ENCODE measurements around the gene PTPRM.

PTPRM gene

DNA sequence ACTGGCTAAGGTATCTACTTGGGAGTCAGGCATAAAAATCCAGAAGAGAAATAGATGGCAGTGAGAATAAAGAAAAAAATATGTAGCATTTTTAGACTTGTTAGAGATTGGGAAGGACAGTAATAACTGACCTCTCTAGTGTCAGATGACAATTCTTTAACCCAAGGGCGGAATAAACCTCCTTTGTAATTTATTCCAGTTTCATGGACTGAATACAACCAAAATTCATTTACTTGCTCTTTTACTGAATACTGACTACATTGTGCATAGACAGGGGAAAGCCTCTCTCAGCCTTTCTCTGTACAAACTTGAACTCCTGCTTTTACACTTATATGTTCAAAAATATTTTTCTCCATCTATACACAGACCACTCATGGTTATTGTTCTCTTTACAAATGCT lies 566.8 kb downstream of the PTPRM start:
- no peak for DNase-seq

DNA sequence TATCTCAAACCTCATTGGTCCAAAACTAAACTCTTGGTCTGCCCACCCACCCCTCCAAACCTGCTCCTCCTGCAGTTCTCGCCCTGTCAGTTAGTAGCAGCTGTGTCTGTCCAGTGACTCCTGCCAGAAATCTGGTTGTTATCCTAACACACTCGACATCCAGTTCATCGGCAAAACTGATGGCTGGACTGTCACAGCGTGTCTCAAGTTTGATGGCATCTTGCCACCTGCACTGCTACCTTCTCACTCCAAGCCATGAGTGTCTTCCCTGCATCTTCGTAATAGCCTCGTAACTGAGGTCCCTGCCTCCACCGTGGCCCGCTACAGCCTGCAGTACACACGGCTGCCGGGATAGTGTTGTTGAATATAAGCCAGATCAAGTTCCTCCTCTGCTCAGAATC lies 572.0 kb downstream of the PTPRM start:
- DNase-seq = no peak

DNA sequence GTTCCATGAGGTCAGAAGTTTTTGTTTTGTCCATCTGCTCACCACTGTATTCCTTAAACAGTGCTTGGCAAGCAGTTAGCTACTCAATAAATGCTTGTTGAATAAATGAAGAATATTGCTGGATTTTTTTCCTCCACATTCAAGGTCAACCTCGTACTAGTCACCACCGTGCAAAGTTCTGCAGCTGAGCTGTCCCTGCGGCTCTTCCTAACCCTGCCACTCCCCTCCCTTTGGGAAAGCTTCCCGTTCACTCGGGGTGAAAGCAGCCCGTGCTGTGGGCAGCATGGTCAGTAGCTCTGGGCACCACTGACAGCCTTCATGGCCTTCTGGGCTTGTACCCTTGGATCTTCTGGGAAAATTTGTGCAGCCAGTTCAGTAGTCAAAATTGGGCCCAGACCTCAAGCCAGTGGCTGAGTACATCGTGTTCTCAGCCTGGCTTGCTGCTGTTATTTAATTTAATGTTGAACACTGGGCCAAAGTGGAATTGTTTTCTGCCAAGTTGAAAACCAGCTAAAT lies 572.8 kb downstream of the PTPRM start:
- DNase-seq = no peak

DNA sequence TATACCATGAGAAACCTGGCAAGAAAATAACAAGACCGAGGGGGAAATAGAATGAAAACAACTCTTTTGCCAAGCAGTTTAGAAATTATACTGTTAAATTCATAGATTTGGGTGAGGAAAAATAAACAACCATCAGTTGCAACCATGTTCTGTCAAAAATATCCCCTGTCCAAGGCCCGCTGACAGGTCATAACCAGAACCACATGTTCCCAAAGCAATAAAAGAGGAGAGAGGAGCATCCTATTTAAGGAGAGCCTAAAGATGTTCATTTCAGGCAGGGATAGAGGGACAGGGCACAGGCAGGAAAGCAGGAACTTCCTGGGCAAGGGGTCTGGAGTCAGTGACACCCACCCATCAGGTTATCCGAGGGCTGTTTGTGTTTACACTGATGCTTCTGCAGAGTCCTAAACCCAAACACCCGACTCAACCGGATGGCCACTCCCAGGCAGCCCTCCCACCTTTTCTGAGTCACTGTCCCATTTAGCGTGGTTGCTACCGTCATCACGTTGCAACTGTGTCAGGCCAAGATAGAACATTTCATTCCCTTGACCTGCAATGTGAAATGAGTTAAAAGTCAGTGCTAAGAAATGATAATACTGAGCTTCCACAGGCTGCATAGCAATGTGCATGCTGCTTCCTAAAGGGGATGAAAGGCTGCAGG lies 573.9 kb downstream of the PTPRM start:
- no peak for DNase-seq

DNA sequence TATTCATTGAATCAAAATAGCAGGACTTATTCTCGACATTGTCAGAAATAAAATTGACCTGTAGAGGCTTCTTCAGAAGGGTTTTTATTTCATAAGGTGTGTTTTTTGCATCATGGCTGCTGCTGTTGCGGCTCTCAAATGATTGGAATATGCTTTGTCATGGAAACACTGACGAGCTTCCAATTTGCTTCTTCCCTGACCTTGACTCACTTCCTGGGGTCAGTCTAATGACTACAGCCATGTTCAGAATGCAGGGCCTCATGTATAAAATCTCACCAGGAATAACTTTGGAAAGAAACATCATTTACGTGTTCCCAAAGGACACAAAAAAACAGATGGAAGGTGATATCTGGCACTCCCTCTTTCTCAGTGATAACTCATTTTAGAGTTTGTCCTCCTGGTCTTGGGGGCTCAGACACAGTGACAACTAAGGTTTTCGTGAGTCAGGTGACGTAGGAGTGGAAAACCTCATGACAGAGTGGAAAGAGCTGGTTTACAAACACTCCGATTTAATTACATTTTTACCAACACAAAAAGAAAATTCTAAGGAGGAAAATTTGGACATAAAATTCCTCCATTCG lies 575.1 kb downstream of the PTPRM start:
- no peak for DNase-seq

DNA sequence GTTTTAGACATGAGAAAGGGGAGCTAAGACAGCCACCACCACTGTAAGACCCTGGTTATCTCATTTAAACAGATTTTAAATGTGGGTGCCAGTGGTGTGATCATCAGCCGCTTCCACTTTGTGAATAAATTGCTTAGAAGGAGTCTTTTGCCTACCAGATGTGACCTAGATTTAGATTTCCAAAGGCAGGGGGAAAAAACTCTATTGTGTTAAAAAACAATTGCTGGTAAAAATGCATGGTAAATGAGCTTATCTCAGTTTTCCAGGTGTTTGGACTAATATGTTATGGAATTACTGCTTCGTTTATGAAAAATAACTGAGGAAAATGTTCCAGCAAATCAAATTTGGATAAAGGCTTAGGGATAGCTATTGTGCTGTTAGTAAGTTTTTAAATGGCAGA lies 575.8 kb downstream of the PTPRM start:
- DNase-seq = no peak

DNA sequence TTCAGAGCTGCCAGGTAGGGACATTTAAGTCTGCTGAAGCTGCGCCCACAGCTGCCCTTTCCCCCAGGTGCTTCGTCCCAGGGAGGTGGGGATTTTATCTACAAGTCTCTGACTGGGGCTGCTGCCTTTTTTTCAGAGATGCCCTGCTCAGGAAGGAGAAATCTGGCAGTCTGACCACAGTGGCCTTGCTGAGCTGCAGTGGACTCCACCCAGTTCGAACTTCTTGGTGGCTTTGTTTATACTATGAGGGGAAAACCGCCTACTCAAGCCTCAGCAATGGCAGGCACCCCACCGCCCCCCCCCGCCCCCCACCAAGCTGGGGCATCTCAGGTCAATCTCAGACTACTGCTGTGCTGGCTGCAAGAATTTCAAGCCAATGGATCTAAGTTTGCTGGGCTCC lies 584.1 kb downstream of the PTPRM start:
- DNase-seq = no peak

DNA sequence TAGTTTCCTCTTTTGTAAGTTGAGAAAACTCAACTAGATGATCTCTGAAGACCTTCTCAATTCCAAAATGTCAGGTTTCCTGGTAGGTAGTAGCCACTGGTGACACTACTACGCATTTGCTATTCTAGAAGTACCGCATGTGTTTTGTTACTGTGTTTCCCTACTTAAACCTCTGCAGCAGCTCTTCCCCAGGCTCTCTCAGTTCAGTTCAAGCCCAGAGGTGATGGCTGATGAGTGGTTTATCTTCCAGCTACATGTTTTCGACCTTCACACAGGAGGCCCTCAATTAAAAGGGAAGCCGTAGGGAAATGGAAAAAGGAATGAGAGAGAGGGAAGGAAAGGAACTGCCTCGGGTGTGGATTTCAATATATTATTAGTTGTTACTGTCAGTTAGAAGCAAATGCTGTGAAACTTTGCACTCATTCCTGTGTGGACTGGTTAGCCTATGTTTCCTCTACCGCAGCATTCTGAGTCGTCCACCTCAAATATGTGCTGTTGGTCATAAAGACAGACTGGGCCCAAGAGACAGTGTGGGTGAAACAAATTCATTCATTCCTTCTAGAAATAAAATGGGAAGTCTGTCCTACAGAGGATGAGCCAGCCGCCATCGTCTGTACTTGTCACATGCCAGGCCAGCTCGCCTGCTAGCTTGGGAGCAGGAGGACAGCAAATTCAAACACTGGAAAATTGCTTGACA lies 586.9 kb downstream of the PTPRM start:
- no peak for DNase-seq

DNA sequence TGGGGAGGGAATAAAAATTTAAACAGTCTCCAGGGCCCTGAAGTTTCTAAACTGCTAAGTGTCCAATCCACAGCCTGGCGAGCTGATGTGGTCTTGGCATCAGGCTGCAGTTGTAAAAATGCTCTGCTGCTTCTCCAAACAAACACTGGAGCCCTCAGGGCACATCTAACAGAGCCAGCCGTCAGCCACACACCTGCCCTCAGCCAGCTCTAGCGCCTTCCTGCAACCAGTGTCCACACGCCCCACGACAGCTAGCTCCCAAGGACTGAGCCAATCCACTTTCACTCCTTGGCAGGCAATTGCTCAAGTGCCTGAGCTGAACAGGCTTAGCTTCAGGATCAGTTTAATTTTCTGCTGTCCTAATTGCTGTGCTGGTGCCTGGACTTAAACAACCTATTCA lies 595.7 kb downstream of the PTPRM start:
- DNase-seq = no peak

DNA sequence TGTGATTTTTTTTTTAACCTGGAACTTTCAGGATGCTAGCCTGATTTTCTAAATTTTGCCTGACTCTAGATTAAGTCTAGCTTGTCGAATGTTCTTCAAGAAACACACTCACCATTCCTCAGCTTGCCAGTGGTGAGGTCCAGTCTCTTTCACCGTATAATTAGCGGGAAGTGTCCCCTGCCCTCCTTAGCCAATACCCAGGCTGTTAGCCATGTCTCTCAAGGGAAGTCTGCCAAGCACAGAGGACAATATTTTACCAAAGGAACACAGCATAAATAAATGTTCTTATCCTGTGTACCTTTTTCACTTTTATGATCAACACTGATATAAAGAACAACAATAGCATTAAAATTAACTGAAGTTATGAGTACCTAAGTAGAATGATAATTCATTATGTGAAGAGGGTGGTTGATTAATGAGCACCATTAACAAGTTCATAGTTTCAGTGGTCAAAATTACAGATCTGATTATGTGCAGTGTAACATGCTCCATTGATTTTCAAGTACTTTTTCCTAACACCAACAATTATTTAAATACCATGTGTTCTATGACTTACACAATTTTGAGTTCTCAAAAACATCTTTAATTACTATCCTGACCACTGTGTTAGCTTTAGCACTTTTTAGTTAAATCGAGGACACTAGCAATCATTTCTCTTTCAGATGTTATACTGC lies 596.3 kb downstream of the PTPRM start:
- no peak for DNase-seq

DNA sequence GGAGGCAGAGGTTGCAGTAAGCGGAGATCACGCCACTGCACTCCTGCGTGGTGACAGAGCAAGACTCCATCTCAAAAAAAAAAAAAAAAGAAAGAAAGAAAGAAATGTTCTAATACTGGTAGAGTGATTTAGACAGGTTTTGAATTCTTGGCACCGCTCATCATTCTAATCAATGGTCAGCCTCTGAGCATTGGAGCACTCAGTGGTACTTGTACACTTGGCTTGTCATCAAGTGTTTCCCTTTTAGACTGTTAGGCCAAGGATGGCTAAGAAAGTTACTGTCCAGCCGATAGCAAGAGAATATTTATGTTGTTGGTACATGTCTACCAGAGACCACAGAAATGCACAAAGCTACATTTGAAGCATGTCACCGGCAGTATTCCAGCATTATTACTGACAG lies 598.0 kb downstream of the PTPRM start:
- no peak for DNase-seq

DNA sequence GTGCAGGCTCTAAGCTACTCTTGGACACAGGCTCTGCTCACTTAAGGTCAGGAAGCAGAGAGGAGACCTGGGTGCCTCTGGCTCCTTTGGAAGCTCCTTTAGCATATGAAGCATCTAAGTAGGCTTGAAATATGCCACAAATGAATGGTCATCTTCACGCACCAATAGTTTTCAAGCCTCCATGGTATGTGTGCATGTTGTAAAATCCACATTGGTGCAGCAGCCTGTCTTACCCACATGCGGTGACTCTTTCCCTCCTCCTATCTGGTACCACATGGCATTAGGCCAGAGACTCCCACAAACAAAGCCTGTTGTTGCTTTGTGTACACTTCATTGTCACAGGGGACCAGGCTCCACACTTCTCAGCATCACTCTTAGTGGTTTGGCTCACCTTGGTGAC lies 599.9 kb downstream of the PTPRM start:
- DNase-seq = no peak

DNA sequence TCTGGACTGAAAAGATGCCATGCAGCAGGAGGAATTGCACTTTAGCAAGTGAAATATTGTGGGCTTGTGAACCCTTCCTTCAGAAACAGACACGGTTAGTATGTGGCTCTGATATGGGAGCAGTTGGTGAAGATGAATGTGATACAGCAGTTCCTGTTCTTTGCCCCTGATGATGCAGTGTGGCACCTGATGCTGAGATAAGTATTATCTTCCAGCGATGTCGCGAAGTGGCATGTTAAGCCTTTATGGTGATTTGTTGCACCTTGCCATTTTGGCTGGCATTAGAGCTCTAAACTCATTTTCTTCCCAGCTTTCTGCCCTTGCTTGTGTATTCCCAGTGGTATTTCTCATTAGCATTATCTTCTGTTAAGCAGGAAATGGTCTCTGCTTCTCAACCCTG lies 600.6 kb downstream of the PTPRM start:
- no peak for DNase-seq

DNA sequence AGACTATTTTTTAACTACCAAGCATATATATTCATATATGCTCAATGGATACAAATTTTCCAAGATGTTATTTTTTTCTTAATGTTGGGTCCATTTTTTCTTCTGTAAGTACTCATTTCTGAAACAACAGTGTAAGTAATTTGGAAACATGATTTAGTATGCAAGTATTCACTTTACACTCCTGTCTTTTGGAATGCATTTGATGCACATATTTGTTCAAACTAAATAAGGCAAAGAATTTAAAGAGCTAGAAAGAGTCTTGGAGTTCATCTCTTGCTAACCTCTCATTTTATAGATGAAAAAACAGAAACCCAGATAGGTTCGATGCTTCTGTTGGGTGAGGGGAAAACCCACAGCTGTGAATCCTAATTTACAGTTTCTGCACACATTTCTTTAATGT lies 602.6 kb downstream of the PTPRM start:
- no peak for DNase-seq

DNA sequence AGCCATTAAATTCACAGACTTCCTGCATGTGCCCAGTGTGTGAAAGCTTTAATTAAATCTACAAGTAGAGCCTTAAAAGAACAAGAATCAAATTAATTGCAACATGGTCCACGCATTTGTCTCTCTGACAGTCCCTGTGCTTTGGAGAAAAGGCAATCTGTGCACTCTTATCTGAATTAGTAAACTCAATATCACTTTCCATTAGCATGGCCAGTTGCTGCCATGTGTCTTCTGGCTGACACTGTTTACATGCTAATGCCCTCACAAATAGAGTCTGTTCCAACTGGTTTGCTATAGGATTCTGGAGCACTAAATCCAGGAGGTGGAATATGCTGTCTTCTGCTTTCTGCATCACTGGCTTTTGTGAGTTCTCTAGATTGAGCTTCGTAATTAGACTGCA lies 607.7 kb downstream of the PTPRM start:
- DNase-seq = no peak

DNA sequence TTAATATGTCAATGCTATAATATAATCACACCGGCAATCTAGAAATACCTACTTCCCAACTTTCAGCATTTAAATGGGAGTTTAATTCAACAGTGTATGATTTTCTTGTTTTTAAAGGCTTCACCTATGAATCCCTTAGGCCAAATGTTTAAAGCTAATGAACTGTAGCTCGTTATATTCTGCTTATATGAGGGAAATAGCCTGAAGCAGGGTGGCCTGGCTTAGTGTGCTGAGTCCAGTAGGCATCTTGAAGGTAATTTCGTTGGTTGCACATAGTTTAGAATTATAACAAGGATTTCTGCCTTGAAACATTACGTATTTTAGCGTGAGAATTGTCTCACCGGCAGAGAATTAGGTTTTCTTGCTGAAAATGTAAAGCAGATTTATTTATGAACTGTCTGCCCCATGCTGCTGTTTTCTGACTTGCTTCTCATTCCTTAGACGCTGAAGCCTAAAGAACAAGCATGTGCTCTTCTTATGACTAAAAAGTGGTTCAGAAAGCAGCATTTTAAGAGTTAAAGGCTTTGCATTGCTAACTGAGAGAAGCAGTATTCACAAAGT lies 608.5 kb downstream of the PTPRM start:
- no peak for DNase-seq

DNA sequence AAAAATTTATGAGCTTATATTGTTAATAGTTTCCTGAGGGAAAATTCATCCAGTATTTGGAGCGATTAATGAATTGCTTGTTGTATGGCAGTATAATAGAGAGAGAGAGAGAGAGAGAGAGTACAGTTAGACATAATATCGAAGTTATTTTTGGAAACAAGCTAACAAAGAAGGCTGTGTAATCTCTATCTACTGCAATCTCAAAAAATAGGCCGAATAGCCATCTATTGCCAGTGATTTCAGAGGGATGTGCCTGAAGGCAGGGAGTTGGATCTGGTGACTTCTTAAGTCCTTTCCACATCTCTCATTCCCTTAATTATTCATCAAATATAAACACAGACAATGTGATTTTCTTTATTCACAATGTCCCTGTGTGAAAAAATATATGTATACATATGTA lies 609.0 kb downstream of the PTPRM start:
- no peak for DNase-seq

DNA sequence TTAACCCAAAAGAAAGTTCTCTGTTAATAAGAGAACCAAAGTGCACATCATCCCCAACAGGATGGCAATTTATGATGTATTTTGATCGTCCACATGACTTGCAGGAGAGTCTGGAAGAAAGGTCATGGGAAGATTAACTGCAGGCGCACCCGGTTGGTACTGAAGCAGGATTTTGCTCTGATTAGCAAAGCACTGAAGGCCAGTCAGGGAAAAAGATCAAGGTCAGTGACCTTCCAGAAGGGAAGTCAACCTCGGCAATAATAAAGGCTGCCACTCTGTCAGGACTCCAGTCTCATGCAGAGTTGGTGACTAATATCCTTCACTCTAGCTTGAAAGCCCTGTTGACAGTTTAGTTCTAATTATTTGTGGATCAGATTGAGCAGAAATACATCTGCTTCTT lies 609.4 kb downstream of the PTPRM start:
- no peak for DNase-seq

DNA sequence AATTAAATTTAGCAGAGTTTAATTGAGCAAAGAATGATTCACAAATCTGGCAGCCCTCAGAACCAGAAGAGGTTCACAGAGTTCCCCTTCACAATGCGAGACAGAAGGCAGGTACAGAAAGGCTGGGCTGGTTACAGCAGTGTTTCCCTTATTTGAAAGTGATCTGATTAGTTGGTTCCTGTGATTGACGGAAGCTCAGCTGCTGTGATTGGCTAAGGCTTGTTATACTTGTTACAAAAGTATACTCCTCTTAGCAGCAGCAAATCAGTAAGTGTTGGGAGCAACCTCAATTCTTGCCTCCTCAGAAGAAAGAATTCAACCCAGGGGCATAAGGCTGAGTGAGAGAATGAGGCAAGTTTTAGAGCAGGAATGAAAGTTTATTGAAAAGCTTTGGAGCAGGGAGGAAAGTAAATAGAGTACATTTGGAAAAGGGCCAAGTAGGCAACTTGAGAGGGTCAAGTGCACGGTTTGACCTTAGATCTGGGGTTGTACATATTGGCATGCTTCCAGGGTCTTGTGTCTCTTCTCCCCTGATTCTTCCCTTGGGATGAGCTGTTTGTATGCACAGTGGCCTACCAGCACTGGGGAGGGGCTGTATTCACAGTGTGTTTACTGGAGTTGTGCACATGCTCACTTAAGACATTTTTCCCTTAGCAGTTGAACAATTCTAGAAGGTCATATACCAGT lies 610.4 kb downstream of the PTPRM start:
- no peak for DNase-seq

DNA sequence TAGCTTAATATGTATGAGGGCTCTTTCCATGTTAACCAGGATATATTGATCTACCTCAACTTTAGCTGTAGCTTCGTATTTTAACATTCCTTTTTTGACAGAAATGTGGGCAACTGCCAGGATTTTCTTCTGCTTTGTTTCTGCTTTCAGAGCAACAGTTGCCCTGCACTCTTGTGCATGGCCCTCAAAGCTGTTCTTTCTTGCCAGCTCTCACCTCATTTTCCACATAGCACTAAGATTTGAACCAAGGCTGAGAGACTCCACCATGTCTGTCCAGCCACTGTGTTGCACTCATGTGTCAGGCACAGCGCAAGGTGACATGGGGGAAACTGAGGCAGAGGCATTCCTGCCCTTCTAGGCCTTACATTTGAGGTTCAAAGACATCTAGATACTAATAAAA lies 619.3 kb downstream of the PTPRM start:
- no peak for DNase-seq

DNA sequence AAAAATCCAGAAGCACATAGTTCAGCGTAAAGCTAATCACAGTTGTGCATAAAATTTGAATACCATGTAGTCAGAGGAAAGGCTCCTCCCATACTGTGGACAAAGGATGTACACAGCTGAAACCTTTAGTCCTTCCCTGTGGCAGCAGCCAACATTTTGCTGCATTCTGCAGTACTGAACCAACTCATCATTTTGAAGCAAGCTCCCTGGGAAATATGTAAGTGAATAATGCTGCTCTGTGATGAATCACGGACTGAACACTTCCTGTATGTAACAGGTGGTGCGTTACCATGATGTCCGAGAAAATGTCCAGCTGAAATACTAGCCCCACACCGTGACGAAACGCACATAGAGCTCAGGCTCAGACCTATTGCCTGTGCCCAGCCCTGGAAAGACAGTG lies 621.1 kb downstream of the PTPRM start:
- no peak for DNase-seq

DNA sequence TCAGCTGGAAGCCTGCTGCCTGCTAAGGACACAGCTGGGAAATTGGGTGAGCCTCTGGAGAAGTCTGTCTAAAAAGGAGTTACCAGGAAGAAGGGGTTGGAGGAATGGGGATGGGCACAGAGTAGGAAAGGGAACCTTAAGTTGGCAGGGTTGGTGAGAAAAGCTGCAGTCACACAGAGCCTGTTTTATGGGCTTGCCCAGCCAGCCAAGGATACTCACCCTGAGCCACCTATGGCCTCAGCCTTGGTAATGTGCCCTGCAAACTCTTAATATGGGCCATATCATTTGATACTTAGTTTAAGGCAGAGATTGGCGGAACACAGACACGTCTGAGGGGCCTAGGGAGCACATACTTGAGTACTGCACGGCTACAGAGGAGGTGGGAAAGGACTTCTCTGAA lies 623.9 kb downstream of the PTPRM start:
- no peak for DNase-seq

DNA sequence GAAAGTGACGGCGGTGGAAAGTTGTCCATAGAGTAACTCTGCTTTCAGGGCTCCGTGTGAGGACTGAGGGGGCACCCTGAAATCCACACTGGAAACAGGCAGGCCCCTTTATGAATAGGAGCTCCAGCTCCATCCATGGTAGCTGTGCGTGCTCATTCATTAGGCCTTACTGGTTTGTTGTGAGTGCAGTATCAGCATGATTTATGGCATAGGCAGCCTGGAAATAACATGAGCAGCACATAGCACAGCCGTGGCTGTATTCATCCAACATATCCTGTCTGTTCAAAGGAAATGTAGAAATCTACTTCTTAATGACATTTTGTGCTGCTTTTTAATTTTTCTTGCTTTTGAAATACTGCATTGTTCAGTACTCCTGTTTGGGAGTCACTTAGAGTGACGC lies 627.3 kb downstream of the PTPRM start:
- no peak for DNase-seq
